ENCODE results near the gene SPSB2.

SPSB2 gene

DNA sequence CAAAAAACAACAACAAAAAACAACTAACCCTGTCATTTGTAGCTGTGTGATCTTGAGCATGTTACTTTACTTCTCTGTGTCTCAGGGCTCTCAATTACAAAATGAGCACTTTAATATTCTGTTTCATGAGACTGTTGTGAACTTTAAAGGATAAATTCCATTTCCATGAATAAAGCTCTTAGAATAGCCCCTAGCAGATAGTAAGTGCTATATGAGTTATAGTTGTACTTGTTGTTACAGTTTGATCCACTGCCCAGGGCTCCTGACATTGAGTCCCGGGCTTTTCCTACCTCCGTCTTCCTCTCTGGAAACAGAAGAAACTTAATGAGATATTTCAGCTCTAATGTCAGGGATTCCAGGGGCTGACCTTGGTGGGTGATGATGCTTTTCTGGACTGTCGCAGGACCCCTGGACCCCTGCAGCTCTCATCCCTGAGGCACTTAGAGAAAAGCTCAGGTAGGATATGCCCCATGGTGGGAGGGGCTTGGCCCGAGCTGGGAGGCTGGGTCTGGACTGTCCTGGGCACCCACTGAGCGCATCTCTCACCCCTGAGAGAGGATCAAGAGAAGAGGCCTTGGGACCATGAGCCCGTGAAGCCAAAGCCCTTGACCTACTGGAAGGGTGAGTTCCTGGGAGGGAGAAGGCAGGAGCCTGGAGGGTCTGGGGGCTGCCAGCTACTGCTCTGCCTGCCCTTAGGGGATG, 39.8 kb downstream of the SPSB2 start:
- Histone ChIP-seq H3K9ac (no peak overlapping the region), H3K4me3 (IDR thresholded peaks at IDR 0.05; ENCODE audit: insufficient read depth, low read depth, low read length) (no peak overlapping the region), H4K20me1 (ENCODE audit: insufficient read depth) (no peaks in the 10 kb centered on the region), H3K4me1 (ENCODE audit: low read depth, poor library complexity, severe bottlenecking) (no peaks in the 10 kb centered on the region), H3K27me3 (ENCODE audit: insufficient read depth, low read depth) (peaks cover 51% of the 10 kb centered on the region), H3K36me3 (ENCODE audit: insufficient read depth) (no peaks in the 10 kb centered on the region), H3K4me2 (no peak overlapping the region), H3K27ac (no peak overlapping the region), H2AFZ (ENCODE audit: low read depth) (no peak overlapping the region), H3K79me2 (ENCODE audit: insufficient read depth, low read depth) (no peaks in the 10 kb centered on the region)
- TF ChIP-seq, protein P1, sequence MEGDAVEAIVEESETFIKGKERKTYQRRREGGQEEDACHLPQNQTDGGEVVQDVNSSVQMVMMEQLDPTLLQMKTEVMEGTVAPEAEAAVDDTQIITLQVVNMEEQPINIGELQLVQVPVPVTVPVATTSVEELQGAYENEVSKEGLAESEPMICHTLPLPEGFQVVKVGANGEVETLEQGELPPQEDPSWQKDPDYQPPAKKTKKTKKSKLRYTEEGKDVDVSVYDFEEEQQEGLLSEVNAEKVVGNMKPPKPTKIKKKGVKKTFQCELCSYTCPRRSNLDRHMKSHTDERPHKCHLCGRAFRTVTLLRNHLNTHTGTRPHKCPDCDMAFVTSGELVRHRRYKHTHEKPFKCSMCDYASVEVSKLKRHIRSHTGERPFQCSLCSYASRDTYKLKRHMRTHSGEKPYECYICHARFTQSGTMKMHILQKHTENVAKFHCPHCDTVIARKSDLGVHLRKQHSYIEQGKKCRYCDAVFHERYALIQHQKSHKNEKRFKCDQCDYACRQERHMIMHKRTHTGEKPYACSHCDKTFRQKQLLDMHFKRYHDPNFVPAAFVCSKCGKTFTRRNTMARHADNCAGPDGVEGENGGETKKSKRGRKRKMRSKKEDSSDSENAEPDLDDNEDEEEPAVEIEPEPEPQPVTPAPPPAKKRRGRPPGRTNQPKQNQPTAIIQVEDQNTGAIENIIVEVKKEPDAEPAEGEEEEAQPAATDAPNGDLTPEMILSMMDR (conservative IDR thresholded peaks at IDR 0.05; ENCODE audit: low read depth, low read length) = no peak

GRCh38 chr12:6832125-6832524, 41.0 kb downstream of the SPSB2 start:
- Histone ChIP-seq H3K4me3 (IDR thresholded peaks at IDR 0.05; ENCODE audit: insufficient read depth, low read depth, low read length) (no peak overlapping the region), H2AFZ (ENCODE audit: low read depth) (no peak overlapping the region)

GRCh38 chr12:6831450-6831995, 41.6 kb downstream of the SPSB2 start:
- TF ChIP-seq, protein P1 (conservative IDR thresholded peaks at IDR 0.05; ENCODE audit: low read depth, low read length) = no peak
- Histone ChIP-seq H3K27ac (no peak overlapping the region), H3K36me3 (ENCODE audit: insufficient read depth) (no peaks in the 10 kb centered on the region), H3K4me1 (ENCODE audit: low read depth, poor library complexity, severe bottlenecking) (no peaks in the 10 kb centered on the region), H3K4me2 (no peak overlapping the region), H3K79me2 (ENCODE audit: insufficient read depth, low read depth) (no peaks in the 10 kb centered on the region), H3K27me3 (ENCODE audit: insufficient read depth, low read depth) (peaks cover 59% of the 10 kb centered on the region), H3K4me3 (IDR thresholded peaks at IDR 0.05; ENCODE audit: insufficient read depth, low read depth, low read length) (no peak overlapping the region), H3K9ac (no peak overlapping the region), H4K20me1 (ENCODE audit: insufficient read depth) (no peaks in the 10 kb centered on the region), H2AFZ (ENCODE audit: low read depth) (no peak overlapping the region)

More at GRCh38 chr12:6832125-6832524, 41.0 kb downstream of the SPSB2 start:
- H3K27me3 ChIP-seq (ENCODE audit: insufficient read depth, low read depth) = peaks cover 53% of the 10 kb centered on the region
- H3K27ac ChIP-seq = no peak overlapping the region
- no peak overlapping the region for H3K9ac ChIP-seq
- H3K4me2 ChIP-seq = no peak overlapping the region
- TF ChIP-seq, protein P1 (conservative IDR thresholded peaks at IDR 0.05; ENCODE audit: low read depth, low read length) = no peak
- no peaks in the 10 kb centered on the region for H3K4me1 ChIP-seq (ENCODE audit: low read depth, poor library complexity, severe bottlenecking)
- no peaks in the 10 kb centered on the region for H3K36me3 ChIP-seq (ENCODE audit: insufficient read depth)
- no peaks in the 10 kb centered on the region for H3K79me2 ChIP-seq (ENCODE audit: insufficient read depth, low read depth)
- no peaks in the 10 kb centered on the region for H4K20me1 ChIP-seq (ENCODE audit: insufficient read depth)

DNA sequence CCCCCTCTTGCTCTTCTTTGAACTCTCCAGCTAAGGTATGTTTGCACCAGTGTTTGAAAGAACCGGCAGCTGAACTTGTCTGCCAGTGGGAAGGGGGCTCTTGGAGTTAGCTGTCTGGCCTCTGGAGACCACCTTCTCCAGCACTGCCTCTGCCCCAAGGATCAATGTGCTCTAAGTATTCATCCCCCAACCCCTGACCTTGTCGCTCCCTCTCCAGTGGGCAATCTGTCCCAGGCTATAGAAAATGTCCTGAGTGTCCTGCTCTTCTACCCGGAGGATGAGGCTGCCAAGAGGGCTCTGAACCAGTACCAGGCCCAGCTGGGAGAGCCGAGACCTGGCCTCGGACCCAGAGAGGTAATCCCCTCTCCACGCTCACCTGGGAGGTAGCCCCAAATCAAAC, 42.1 kb downstream of the SPSB2 start:
- no peak overlapping the region for H3K9ac ChIP-seq
- H3K4me2 ChIP-seq = no peak overlapping the region
- no peak overlapping the region for H3K27ac ChIP-seq
- H3K79me2 ChIP-seq (ENCODE audit: insufficient read depth, low read depth) = no peaks in the 10 kb centered on the region
- no peaks in the 10 kb centered on the region for H4K20me1 ChIP-seq (ENCODE audit: insufficient read depth)
- no peaks in the 10 kb centered on the region for H3K4me1 ChIP-seq (ENCODE audit: low read depth, poor library complexity, severe bottlenecking)
- peaks cover 63% of the 10 kb centered on the region for H3K27me3 ChIP-seq (ENCODE audit: insufficient read depth, low read depth)
- TF ChIP-seq, protein P1 (conservative IDR thresholded peaks at IDR 0.05; ENCODE audit: low read depth, low read length) = no peak
- no peak overlapping the region for H2AFZ ChIP-seq (ENCODE audit: low read depth)
- no peak overlapping the region for H3K4me3 ChIP-seq (IDR thresholded peaks at IDR 0.05; ENCODE audit: insufficient read depth, low read depth, low read length)
- no peaks in the 10 kb centered on the region for H3K36me3 ChIP-seq (ENCODE audit: insufficient read depth)

All from KMS-11 (cell line).